ENCODE measurements around the gene ATG10. TPM values are rescaled to one million over a fixed set of nuclear protein-coding genes. Genes with fewer than 3 reads are reported as not detected.

ATG10 gene
- total and polyA plus RNA-seq, 2 donors (not counting 1 experiment from before 2014, with no cell fraction given): 1.6 to 11.6 TPM

GRCh38 chr5:81972492-81972783 is 615 bp downstream of the ATG10 start:
- Histone ChIP-seq H3K9ac (ENCODE audit: low read length) (peak overlapping the region; percentile 97), H3K36me3 (replicated peaks in 1 of 2; ENCODE audit: control extremely low read depth in 1 of 2, control insufficient read depth in 1 of 2, extremely low read depth in 1 of 2, insufficient read depth in 2 of 2, low read length in 1 of 2) (peaks cover 0 to 7% of the 10 kb centered on the region in 2 experiments), H3K79me2 (ENCODE audit: control insufficient read depth, insufficient read depth, low read length) (no peaks in the 10 kb centered on the region), H4K20me1 (ENCODE audit: control insufficient read depth, insufficient read depth, low read length, poor library complexity, severe bottlenecking) (no peaks in the 10 kb centered on the region), H3K27me3 (replicated peaks in 1 of 4; ENCODE audit: control extremely low read depth in 1 of 4, control insufficient read depth in 3 of 4, insufficient read depth in 4 of 4, low read length in 3 of 4) (no peaks in the 10 kb centered on the region), H3K27ac (ENCODE audit: low read length in 2 of 2) (peak overlapping the region; percentile 94 to 95), H3K4me2 (replicated peaks; ENCODE audit: low read depth, low read length, poor library complexity, severe bottlenecking) (peak overlapping the region; percentile 82), H2AFZ (ENCODE audit: insufficient read depth, low read depth, low read length, poor library complexity, severe bottlenecking) (peak overlapping the region; percentile 90), H3K9me3 (ENCODE audit: control extremely low read depth in 1 of 3, control insufficient read depth in 2 of 3, insufficient read depth in 1 of 3, low read length in 2 of 3) (no peaks in the 10 kb centered on the region), H3K4me3 (ENCODE audit: control extremely low read depth in 1 of 5, extremely low read depth in 1 of 5, insufficient read depth in 1 of 5, low read depth in 2 of 5, low read length in 4 of 5) (peak overlapping the region; percentile 3 to 98 (median 78)), H3K4me1 (ENCODE audit: control insufficient read depth in 2 of 2, insufficient read depth in 2 of 2, low read length in 2 of 2) (peaks cover 4 to 7% of the 10 kb centered on the region in 2 donors)
- CTCF ChIA-PET: interaction anchor here (1.0 kb wide), 1 partner anchor 222 kb away, joined by 3 read pairs; the partner anchor contains the start of gene SSBP2
- H3K4me1 Mint-ChIP-seq: peaks cover 12% of the 10 kb centered on the region
- H3K27ac Mint-ChIP-seq: peak overlapping the region; percentile 86
- TF ChIP-seq EZH2 (IDR thresholded peaks at IDR 0.05; ENCODE audit: borderline replicate concordance, insufficient read depth, low read depth, low read length, poor library complexity, severe bottlenecking): no peak
- TF ChIP-seq, protein P1, sequence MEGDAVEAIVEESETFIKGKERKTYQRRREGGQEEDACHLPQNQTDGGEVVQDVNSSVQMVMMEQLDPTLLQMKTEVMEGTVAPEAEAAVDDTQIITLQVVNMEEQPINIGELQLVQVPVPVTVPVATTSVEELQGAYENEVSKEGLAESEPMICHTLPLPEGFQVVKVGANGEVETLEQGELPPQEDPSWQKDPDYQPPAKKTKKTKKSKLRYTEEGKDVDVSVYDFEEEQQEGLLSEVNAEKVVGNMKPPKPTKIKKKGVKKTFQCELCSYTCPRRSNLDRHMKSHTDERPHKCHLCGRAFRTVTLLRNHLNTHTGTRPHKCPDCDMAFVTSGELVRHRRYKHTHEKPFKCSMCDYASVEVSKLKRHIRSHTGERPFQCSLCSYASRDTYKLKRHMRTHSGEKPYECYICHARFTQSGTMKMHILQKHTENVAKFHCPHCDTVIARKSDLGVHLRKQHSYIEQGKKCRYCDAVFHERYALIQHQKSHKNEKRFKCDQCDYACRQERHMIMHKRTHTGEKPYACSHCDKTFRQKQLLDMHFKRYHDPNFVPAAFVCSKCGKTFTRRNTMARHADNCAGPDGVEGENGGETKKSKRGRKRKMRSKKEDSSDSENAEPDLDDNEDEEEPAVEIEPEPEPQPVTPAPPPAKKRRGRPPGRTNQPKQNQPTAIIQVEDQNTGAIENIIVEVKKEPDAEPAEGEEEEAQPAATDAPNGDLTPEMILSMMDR (IDR thresholded peaks at IDR 0.05): no peak
- no peak for DNase-seq
- intact Hi-C loops (cut with micrococcal nuclease): loop anchor here (1.0 to 10.0 kb wide), 4 partner anchors 194 to 548 kb away; partner anchors contain the start of gene SSBP2
- no peaks in the 10 kb centered on the region for H3K9me3 Mint-ChIP-seq (ENCODE audit: insufficient read depth)
- POLR2A ChIA-PET: interaction anchor here (0.6 to 2.2 kb wide), 3 partner anchors 121 to 1717 kb away, joined by 3 to 10 read pairs (median 8); partner anchors contain the start of genes SERINC5 and SSBP2
- ATAC-seq (ENCODE audit: low read depth): peak; percentile 38
- 0% methylated on average over 8 of the region's 9 CpGs for WGBS (ENCODE audit: insufficient coverage)
- no peaks in the 10 kb centered on the region for H3K27me3 Mint-ChIP-seq
- peak overlapping the region; percentile 90 for H3K4me3 Mint-ChIP-seq

DNA sequence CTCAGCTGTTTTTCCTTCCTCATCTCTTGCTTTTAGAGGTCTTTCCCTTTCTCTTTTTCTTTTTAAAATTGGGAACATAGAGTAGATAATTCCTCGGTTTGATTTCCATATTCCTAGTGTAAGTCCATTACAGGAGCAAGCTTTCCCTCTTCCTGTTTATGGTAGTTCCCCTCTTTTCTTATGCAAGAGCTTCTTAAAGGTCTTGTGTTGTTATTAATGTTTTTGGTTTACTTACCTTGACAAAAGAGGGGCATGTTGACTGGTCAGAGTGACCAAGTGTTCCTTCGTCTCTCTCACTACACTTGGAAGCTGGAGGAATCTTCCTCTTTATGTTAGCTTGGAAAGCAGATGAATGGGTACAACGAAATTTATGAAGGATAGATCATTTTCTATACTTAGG is 8.3 kb downstream of the ATG10 start:
- no peak for ATAC-seq (ENCODE audit: low read depth)
- intact Hi-C loops (cut with micrococcal nuclease): no loop called here
- Mint-ChIP-seq H3K4me1 (no peaks in the 10 kb centered on the region), H3K27me3 (no peaks in the 10 kb centered on the region), H3K9me3 (ENCODE audit: insufficient read depth) (no peaks in the 10 kb centered on the region), H3K27ac (no peak overlapping the region), H3K4me3 (no peak overlapping the region)
- no peak for TF ChIP-seq EZH2 (IDR thresholded peaks at IDR 0.05; ENCODE audit: borderline replicate concordance, insufficient read depth, low read depth, low read length, poor library complexity, severe bottlenecking)
- TF ChIP-seq, protein P1 (IDR thresholded peaks at IDR 0.05): no peak
- H4K20me1 ChIP-seq (ENCODE audit: control insufficient read depth, insufficient read depth, low read length, poor library complexity, severe bottlenecking): no peaks in the 10 kb centered on the region
- no peak overlapping the region for H3K4me2 ChIP-seq (replicated peaks; ENCODE audit: low read depth, low read length, poor library complexity, severe bottlenecking)
- no peak for DNase-seq
- H3K27me3 ChIP-seq (replicated peaks in 1 of 4; ENCODE audit: control extremely low read depth in 1 of 4, control insufficient read depth in 3 of 4, insufficient read depth in 4 of 4, low read length in 3 of 4): no peaks in the 10 kb centered on the region
- peaks cover 0 to 4% (median 0%) of the 10 kb centered on the region in 3 donors for H3K9me3 ChIP-seq (ENCODE audit: control extremely low read depth in 1 of 3, control insufficient read depth in 2 of 3, insufficient read depth in 1 of 3, low read length in 2 of 3)
- H3K79me2 ChIP-seq (ENCODE audit: control insufficient read depth, insufficient read depth, low read length): peaks cover 4% of the 10 kb centered on the region
- H2AFZ ChIP-seq (ENCODE audit: insufficient read depth, low read depth, low read length, poor library complexity, severe bottlenecking): no peak overlapping the region
- no peaks in the 10 kb centered on the region for H3K4me1 ChIP-seq (ENCODE audit: control insufficient read depth in 2 of 2, insufficient read depth in 2 of 2, low read length in 2 of 2)
- WGBS (ENCODE audit: insufficient coverage): no CpG with 5 or more reads among the region's 3 CpGs
- H3K27ac ChIP-seq (ENCODE audit: low read length in 2 of 2): no peak overlapping the region
- no peak overlapping the region for H3K4me3 ChIP-seq (ENCODE audit: control extremely low read depth in 1 of 5, extremely low read depth in 1 of 5, insufficient read depth in 1 of 5, low read depth in 2 of 5, low read length in 4 of 5)
- ChIA-PET CTCF (interaction anchor here (0.9 kb wide), 1 partner anchor 129 kb away, joined by 3 read pairs; no protein-coding TSS in a partner anchor), POLR2A (no interaction called here)
- peaks cover 0 to 9% of the 10 kb centered on the region in 2 experiments for H3K36me3 ChIP-seq (replicated peaks in 1 of 2; ENCODE audit: control extremely low read depth in 1 of 2, control insufficient read depth in 1 of 2, extremely low read depth in 1 of 2, insufficient read depth in 2 of 2, low read length in 1 of 2)
- no peak overlapping the region for H3K9ac ChIP-seq (ENCODE audit: low read length)
